GM12878 (cell line): ENCODE data around the gene IQGAP1. TPM values are rescaled to one million over a fixed set of nuclear protein-coding genes. Genes with fewer than 3 reads are reported as not detected.

Experiments used
- ATAC-seq: fragments of 200-7000 bp; cut with Tn5 transposase; 3 replicates; pipeline ENCODE4 v1.9.1; 2020; ENCODE audit warnings: mild to moderate bottlenecking, moderate library complexity
- BruUV-seq: library from RNA; stranded (reverse); fragments of 400-500 nt; replicated peaks from 2 replicates; lab custom pipeline; 2021; lab: Mats Ljungman, UMichigan
- CTCF ChIA-PET: fragments of 300-600 bp; sonication (Branson Sonifier 250); formaldehyde crosslinking; extraction: SDS; loops from one replicate; lab custom pipeline; 2021; ENCODE audit warnings: inconsistent platforms; lab: Yijun Ruan, JAX
- POLR2A ChIA-PET: fragments of 350-600 bp; formaldehyde crosslinking; extraction: SDS; loops from one replicate; lab custom pipeline; 2021; ENCODE audit warnings: inconsistent platforms; lab: Charles Lee
- RAD21 ChIA-PET: fragments of 300-600 bp; sonication (Branson Sonifier 250); formaldehyde crosslinking; loops from one replicate; lab custom pipeline; 2023; ENCODE audit warnings: antibody characterized with exemption; ENCODE audit not compliant: unreplicated experiment; lab: Charles Lee
- SMC1A ChIA-PET: fragments of 300-600 bp; sonication (Branson Sonifier 250); formaldehyde crosslinking; loops from one replicate; lab custom pipeline; 2023; ENCODE audit not compliant: unreplicated experiment, uncharacterized antibody; lab: Charles Lee
- DNase-seq: peaks from one replicate; pipeline ENCODE4 v3.0.0-alpha.2; 2011; ENCODE audit warnings: low read depth, low spot score
- FAIRE-seq: peaks from 3 replicates; lab custom pipeline; 2011; peaks lifted over from hg19 to GRCh38; lab: Jason Lieb, UNC
- H2AFZ ChIP-seq: 2 replicates; pipeline ENCODE4 v1.6.0; 2011; ENCODE audit warnings: low read depth, low read length, control low read depth; ENCODE audit not compliant: control insufficient read depth
- H3K27ac ChIP-seq: 2 replicates; pipeline ENCODE4 v1.5.1; 2011; ENCODE audit warnings: control low read depth; ENCODE audit not compliant: control insufficient read depth, insufficient read depth
- H3K27me3 ChIP-seq, 2 experiments: replicated peaks in 1 of 2; 2 replicates each; pipeline versions ENCODE4 v1.6.0 to v1.6.1; 2011; ENCODE audit warnings: low read length in 1 of 2; ENCODE audit not compliant: control insufficient read depth in 2 of 2, insufficient read depth in 2 of 2
- H3K36me3 ChIP-seq, 2 experiments: 2 replicates each; pipeline ENCODE4 v1.5.1; 2011; ENCODE audit warnings: low read length in 1 of 2; ENCODE audit not compliant: control insufficient read depth in 2 of 2, insufficient read depth in 2 of 2
- H3K4me1 ChIP-seq: 2 replicates; pipeline ENCODE4 v1.6.1; 2011; ENCODE audit warnings: mild to moderate bottlenecking, low read length, moderate library complexity, mixed read lengths; ENCODE audit not compliant: control insufficient read depth, insufficient read depth
- H3K4me2 ChIP-seq: 2 replicates; pipeline ENCODE4 v1.6.0; 2011; ENCODE audit warnings: control low read depth; ENCODE audit not compliant: control insufficient read depth, insufficient read depth
- H3K4me3 ChIP-seq: fragments of 200-600 bp; sonication (generic); 2 replicates; pipeline ENCODE4 v1.5.1; 2016
- H3K79me2 ChIP-seq: 2 replicates; pipeline ENCODE4 v1.6.0; 2011; ENCODE audit warnings: low read length; ENCODE audit not compliant: control insufficient read depth, insufficient read depth
- H3K9ac ChIP-seq: 2 replicates; pipeline ENCODE4 v1.8.0; 2011; ENCODE audit warnings: low read length, control low read depth, mixed read lengths; ENCODE audit not compliant: control insufficient read depth, insufficient read depth
- H3K9me3 ChIP-seq: replicated peaks from 3 replicates; pipeline ENCODE4 v1.5.1; 2011; ENCODE audit warnings: mild to moderate bottlenecking, low read length; ENCODE audit not compliant: control insufficient read depth, insufficient read depth
- H4K20me1 ChIP-seq: 2 replicates; pipeline ENCODE4 v1.6.0; 2011; ENCODE audit not compliant: control insufficient read depth, insufficient read depth
- CEBPB ChIP-seq, 2 experiments: fragments of 150-350 bp in 1 of 2; IDR thresholded peaks; 2 replicates each; pipeline ENCODE4 v1.6.1; 2012 to 2014; ENCODE audit warnings: low read depth in 2 of 2, low read length in 2 of 2, borderline replicate concordance in 1 of 2, inconsistent platforms in 1 of 2
- EGR1 ChIP-seq, 2 experiments: IDR thresholded peaks; 1 replicate in 1 of 2; 2 replicates in 1 of 2; pipeline ENCODE4 v1.6.1; 2011 to 2012; ENCODE audit warnings: low read depth in 2 of 2, low read length in 2 of 2, borderline replicate concordance in 1 of 2, mild to moderate bottlenecking in 1 of 2, moderate library complexity in 1 of 2
- WGBS: methylation state at CpG from one replicate; pipeline ENCODE4 v1.1.6; 2016; ENCODE audit warnings: low lambda C conversion rate; ENCODE audit not compliant: insufficient replicate concordance, insufficient coverage; ENCODE audit errors: missing lambda C conversion rate; 5-methylcytosine and 5-hydroxymethylcytosine counted together
- in situ Hi-C: fragments of 300-500 bp; cut with MboI; formaldehyde crosslinking; loops from 9 replicates; pipeline ENCODE4 v1.14.3; 2018; ENCODE audit warnings: mixed read lengths
- intact Hi-C: fragments of 100-400 bp; cut with micrococcal nuclease; formaldehyde crosslinking; loops from one replicate; pipeline ENCODE4 v1.14.2; 2022; ENCODE audit not compliant: unreplicated experiment
- polyA plus RNA-seq, 11 experiments: library from polyadenylated mRNA; depleted of rRNA in 4 of 11; unstranded in 6 of 11; stranded (reverse) in 5 of 11; fragments of >200 nt; fragmentation: Nextera tagmentation in 4 of 11; fragmentation: Illumina TruSeq in 1 of 11; extraction: Ambion mirVana in 4 of 11; extraction: Trizol in 1 of 11; gene quantifications; 1 replicate in 1 of 11; 2 replicates in 10 of 11; pipeline versions ENCODE4 v1.2.1 to v1.2.3, GENCODE V29; 2011 to 2016; ENCODE audit warnings: inconsistent platforms in 2 of 11, missing spikeins in 2 of 11, low read depth in 1 of 11
- total RNA-seq, 4 experiments: library from RNA; depleted of rRNA in 3 of 4; stranded (reverse); fragments of >200 nt in 3 of 4; fragmentation: Illumina TruSeq in 1 of 4; extraction: Trizol in 1 of 4; gene quantifications; 2 replicates each; pipeline versions ENCODE4 v1.2.1 to v1.2.3, GENCODE V29; 2013 to 2021
- TF ChIP-seq, protein P1 (sequence below): IDR thresholded peaks from 2 replicates; pipeline ENCODE4 v1.6.1; 2012; ENCODE audit warnings: mild to moderate bottlenecking, low read depth, low read length

The IQGAP1 gene
- total and polyA plus RNA-seq, 10 of the 15 experiments (the other 5 are each of a cell fraction or from before 2014, with no cell fraction given) = 65.2 to 250 (median 112) TPM

- FAIRE-seq (no peak), ATAC-seq (no peak), DNase-seq (no peak)
- Histone ChIP-seq H3K9ac (no peak overlapping the region), H4K20me1 (no peaks in the 10 kb centered on the region), H3K4me2 (no peak overlapping the region), H3K4me3 (no peak overlapping the region), H3K36me3 (peaks cover 8 to 29% of the 10 kb centered on the region in 2 experiments), H3K79me2 (no peaks in the 10 kb centered on the region), H3K4me1 (no peaks in the 10 kb centered on the region), H3K9me3 (no peaks in the 10 kb centered on the region), H3K27ac (no peak overlapping the region), H3K27me3 (no peaks in the 10 kb centered on the region), H2AFZ (no peak overlapping the region)
- WGBS = 54% methylated on average over 5 of the region's 6 CpGs
- ChIA-PET SMC1A (interaction anchor here (1.1 to 1.6 kb wide), 2 partner anchors 11 to 16 kb away, joined by 3 read pairs; no protein-coding TSS in a partner anchor), RAD21 (no interaction called here), CTCF (interaction anchor here (0.7 to 1.4 kb wide), 5 partner anchors 20 to 177 kb away, joined by 3 to 5 read pairs (median 3); no protein-coding TSS in a partner anchor), POLR2A (no interaction called here)
- intact Hi-C loops (loop anchor here (10.0 kb wide), 1 partner anchor 387 kb away; the partner anchor contains the start of gene FES), in situ Hi-C loops (no loop called here)
- BruUV-seq = no TSS peak
- no peak for TF ChIP-seq EGR1 (IDR thresholded peaks at IDR 0.05; ENCODE audit: borderline replicate concordance in 1 of 2, low read depth in 2 of 2, low read length in 2 of 2)
These were observed 109.9 kb downstream of the IQGAP1 start for GRCh38 chr15:90497912-90498311.

DNA sequence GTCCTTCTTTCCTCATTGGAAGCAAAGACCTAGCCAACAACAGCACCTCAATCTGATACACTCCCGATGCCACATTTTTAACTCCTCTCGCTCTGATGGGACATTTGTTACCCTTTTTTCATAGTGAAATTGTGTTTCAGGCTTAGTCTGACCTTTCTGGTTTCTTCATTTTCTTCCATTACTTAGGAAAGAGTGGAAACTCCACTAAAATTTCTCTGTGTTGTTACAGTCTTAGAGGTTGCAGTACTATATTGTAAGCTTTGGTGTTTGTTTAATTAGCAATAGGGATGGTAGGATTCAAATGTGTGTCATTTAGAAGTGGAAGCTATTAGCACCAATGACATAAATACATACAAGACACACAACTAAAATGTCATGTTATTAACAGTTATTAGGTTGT lies 112.1 kb downstream of the IQGAP1 start:
- Histone ChIP-seq H3K9me3 (no peaks in the 10 kb centered on the region), H3K27ac (no peak overlapping the region), H2AFZ (no peak overlapping the region), H3K79me2 (no peaks in the 10 kb centered on the region), H3K4me1 (no peaks in the 10 kb centered on the region), H3K4me2 (no peak overlapping the region), H3K27me3 (no peaks in the 10 kb centered on the region), H3K36me3 (peaks cover 5 to 23% of the 10 kb centered on the region in 2 experiments), H4K20me1 (no peaks in the 10 kb centered on the region), H3K9ac (no peak overlapping the region), H3K4me3 (no peak overlapping the region)
- 96% methylated on average over 2 of the region's 2 CpGs for WGBS
- POLR2A ChIA-PET = interaction anchor here (0.5 to 0.6 kb wide), 2 partner anchors 19 to 156 kb away, joined by 3 to 6 read pairs; no protein-coding TSS in a partner anchor
- in situ Hi-C loops = no loop called here
- DNase-seq (no peak), ATAC-seq (no peak), FAIRE-seq (no peak)
- intact Hi-C loops = no loop called here
- CTCF ChIA-PET = interaction anchor here (0.6 to 2.1 kb wide), 7 partner anchors 9 to 386 kb away, joined by 3 to 8 read pairs (median 4); no protein-coding TSS in a partner anchor
- SMC1A ChIA-PET = interaction anchor here (0.5 to 2.4 kb wide), 16 partner anchors 9 to 386 kb away, joined by 3 to 8 read pairs (median 3); no protein-coding TSS in a partner anchor
- TF ChIP-seq, protein P1, sequence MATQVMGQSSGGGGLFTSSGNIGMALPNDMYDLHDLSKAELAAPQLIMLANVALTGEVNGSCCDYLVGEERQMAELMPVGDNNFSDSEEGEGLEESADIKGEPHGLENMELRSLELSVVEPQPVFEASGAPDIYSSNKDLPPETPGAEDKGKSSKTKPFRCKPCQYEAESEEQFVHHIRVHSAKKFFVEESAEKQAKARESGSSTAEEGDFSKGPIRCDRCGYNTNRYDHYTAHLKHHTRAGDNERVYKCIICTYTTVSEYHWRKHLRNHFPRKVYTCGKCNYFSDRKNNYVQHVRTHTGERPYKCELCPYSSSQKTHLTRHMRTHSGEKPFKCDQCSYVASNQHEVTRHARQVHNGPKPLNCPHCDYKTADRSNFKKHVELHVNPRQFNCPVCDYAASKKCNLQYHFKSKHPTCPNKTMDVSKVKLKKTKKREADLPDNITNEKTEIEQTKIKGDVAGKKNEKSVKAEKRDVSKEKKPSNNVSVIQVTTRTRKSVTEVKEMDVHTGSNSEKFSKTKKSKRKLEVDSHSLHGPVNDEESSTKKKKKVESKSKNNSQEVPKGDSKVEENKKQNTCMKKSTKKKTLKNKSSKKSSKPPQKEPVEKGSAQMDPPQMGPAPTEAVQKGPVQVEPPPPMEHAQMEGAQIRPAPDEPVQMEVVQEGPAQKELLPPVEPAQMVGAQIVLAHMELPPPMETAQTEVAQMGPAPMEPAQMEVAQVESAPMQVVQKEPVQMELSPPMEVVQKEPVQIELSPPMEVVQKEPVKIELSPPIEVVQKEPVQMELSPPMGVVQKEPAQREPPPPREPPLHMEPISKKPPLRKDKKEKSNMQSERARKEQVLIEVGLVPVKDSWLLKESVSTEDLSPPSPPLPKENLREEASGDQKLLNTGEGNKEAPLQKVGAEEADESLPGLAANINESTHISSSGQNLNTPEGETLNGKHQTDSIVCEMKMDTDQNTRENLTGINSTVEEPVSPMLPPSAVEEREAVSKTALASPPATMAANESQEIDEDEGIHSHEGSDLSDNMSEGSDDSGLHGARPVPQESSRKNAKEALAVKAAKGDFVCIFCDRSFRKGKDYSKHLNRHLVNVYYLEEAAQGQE = no peak
- no peak for TF ChIP-seq CEBPB (IDR thresholded peaks at IDR 0.05; ENCODE audit: borderline replicate concordance in 1 of 2, low read depth in 2 of 2, low read length in 2 of 2)
- RAD21 ChIA-PET = interaction anchor here (0.7 kb wide), 1 partner anchor 98 kb away, joined by 3 read pairs; no protein-coding TSS in a partner anchor
- no TSS peak for BruUV-seq
